Measurements from ENCODE around the gene CNTNAP4.

Gene CNTNAP4

DNA sequence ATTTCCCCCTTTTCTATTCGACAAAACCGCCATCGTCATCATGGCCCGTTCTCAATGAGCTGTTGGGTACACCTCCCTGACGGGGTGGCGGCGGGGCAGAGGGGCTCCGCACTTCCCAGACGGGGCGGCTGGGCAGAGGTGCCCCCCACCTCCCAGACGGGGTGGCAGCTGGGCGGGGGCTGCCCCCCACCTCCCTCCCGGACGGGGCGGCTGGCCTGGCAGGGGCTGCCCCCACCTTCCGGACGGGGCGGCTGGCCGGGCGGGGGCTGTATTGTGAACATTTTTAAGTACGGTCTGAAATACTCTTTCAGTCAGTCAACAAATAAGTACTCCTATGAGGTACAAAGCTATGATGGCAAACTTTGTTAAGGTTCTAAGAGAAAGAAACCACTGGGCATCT, 222.8 kb downstream of the CNTNAP4 start:
- no peak for DNase-seq

DNA sequence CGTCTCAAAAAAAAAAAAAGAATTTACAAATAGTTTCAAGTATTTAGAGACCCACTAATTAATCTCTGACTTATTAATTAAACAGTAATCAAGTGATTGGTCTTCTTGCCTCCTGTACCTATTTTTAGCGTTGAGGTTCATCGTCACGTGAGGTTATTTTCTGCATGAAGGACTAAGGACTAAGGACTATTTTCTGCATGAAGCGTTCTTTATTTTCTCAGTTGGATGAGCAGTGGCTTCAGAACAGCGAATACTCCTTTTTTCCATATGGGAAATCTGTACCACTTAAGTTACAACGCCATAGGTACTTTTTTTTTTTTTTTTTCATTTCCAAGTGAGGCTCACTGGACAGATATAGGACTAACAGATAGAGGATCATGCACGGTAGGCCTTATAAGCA, 224.9 kb downstream of the CNTNAP4 start:
- DNase-seq = no peak

DNA sequence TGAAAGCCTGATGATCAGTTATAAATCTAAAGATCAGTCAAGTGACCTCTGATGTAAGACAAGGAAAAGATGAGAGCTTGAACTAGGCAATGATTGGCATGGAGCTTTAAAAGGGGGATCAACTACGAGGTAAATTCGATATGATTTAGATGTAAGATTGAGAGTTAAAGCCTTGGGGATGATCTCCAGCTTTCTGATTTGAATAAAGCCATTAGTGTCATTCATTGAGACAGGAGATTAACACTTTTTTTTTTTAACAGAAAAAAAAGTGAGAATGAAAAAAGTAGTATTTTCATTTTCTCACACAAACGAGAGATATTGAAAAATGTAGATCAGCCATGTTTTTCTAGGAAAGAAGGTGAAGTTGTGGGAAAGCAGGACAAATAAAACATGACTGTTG, 225.4 kb downstream of the CNTNAP4 start:
- no peak for DNase-seq

DNA sequence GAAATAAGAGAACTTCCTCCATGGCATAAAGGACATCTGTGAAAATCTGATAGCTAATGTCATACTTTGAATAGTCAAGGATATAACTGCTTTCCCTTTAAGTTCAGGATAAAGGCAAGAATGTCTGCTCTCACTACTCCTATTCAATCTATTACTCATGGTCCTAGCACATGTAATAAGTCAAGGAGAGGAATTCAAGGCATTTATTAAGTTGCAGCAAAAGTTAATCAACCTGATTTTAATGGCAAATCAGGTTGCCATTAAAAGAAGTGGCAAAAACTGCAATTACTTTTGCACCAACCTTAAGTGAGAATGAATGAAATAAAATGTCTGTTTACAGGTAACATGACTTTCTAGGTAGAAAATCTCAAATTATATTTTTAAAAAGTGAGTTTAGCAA, 225.9 kb downstream of the CNTNAP4 start:
- no peak for DNase-seq

DNA sequence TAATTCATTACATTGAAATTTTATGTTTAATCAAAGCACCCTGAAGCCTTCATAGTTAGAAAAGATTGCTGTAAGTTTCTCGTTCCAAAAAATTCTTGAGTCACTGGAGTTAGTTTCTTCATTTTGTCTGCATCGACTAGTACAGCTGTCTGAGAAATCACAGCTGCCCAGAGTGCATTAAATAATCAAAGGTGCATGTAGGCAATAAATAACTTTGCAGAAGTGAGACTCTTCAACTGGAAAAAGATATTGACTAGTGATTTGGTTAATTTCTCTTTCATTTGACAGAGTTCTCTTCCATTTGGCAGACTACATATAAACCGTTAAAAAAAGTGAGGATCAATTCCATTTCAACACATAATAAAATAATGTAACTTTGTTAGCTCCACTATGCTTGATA, 234.0 kb downstream of the CNTNAP4 start:
- no peak for DNase-seq

DNA sequence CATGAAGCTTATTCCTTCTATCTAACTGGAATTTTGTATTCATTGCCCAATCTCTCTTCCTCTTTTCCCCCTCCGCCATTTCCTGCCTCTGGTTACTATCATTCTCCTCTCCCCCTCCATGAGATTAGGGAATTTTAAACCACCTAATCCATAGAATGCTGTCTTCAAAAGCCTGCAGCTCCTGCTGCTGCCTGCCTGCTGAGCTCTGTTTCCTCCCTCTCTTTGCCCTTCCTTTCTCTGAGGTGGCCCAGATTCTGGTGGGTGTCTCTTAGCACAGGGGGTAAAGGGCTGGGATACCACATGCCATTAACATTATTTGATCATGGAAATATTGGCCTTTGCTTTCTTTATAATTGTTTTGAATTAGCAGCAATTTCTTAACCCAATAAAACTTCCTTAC, 241.6 kb downstream of the CNTNAP4 start:
- no peak for DNase-seq

DNA sequence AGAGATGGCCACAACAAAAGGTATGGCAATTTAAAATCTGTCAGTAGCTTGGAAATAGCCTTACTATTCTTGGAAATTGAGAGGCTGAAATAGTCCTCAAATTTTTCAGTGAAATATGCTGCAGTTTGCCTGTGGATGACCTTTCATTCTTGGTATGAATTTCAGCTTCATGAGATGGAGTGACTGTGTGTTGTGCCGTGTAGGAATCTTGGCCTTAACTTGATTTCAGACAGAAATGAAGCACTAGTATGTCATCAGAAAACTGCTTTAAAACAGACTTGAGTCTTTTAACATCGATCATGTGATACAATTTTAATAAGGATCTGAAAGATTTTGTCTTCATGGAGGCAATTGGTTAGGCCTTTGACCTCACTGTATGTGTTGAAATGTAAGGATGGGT, 247.2 kb downstream of the CNTNAP4 start:
- DNase-seq = no peak

DNA sequence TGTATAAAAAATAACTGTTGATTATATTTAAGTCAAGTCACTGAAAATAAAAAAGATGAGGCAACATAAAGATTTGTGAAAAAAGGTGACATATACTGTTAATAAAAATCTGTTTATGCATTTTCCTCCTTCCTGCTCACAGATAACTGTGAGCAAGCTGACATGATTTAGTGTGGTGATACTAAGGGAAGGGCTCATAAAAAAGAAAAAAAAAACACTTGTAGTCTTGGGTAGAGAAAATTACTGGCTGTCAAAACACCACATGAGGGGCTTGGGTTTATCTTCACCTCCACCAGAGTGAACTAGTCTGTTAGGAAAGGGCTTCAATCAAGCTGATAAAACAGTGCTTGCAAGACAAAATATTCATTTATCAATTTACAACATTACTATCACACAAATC, 247.6 kb downstream of the CNTNAP4 start:
- no peak for DNase-seq

DNA sequence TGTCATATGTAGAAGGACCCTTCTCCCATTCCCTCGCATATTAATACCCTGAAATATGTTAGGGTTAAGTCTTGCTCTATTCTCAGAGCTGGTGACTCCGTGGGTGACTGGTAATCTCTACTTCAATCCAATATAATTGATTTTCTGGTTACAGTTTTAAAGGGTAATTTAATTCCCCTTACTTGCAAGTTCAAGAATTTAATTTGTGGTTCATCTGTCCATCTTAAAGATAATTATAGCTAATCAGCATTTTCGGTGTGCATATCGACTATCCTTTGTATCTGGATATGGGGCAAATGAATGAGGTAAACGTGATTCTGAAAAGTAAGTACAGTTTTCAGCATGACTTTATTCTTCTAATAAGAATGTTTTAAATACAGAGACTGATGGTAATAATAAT, 250.0 kb downstream of the CNTNAP4 start:
- DNase-seq = no peak

DNA sequence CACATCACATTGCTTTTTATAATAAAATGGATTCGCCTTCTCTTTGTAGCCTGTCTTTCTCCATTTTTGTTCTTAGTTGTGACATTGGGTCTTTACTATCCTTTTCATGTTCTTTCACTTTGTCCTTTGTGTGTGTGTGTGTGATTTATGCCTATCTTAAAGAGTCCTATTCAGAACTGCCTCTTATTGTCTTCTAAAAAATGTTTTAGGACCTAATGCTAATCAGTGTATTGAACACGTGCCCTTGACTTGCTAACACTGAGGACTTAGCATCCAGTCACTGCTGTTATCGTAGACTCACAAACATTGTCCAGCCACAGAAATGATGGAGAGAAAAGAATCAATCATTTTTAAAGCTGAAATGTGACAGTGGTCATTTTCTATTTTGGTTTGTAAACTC, 251.9 kb downstream of the CNTNAP4 start:
- no peak for DNase-seq

DNA sequence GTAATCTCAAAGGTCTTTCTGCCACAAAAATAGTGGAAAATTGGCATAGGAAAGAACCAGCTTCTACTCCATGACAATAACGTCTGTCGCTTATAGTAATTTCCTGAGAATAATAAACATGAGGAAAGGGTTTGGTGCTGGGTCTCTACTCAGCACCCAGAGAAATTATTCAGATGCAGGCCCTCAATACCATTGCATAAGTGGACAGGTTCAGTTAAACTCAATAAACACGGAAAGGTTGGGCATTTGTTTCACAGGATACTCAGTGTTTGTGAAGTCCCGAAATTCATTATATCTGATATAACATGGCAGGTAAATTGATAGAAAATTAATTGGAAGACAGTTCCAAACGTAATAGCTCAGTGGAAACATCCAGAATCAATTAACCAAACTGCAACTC, 254.0 kb downstream of the CNTNAP4 start:
- no peak for DNase-seq

DNA sequence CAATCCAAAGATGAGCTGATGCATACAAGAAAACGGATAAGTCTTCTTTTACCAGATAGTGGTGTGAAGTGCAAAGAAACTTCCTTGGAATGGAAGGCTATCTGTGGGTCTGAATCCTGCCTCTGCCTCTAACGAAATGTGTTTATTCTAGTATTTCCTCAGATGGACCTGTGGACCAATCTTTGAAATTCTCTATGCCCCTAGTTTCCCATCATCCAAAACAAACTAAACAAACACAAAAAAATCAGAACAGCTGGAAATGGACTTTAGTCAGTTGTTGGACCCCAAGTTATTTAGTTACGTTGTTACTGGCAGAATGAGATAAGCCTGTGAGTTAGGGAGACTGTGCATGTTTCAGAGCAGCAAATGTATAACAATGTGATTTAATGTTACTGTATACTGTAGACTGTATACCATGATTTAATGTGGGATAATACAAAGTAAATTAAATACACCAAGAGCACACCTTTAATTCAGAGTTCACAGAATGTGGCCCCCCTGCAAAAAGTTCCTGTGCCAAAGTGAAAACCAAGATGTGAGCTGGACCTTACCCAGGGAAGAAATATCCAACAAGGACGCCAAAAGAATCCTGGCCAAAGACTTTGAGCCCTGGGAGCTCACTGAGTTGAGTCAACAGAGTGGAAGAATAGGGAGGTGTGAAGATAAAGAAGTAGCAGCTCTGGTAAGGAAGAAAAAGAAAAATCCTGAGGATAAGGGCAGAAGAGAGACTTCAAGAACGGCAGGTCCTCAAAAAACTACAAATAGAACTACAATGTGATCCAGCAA, 255.2 kb downstream of the CNTNAP4 start:
- no peak for DNase-seq

DNA sequence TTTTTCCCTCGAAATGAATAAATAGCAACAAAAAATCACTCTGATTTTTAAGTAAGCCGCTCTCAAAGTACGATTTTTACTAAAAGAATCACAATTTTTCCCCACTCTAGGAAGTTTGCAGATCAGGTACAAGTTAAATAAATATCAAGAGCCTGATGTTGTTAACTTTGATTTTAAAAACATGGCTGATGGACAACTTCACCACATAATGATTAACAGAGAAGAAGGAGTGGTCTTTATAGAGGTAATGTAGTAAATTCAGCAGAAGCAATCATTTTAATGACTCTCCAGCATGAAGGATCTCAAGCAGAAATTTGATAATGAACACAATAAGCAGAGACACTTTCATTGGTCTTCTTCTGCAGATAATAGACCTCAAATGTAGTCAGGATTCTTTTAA, 262.4 kb downstream of the CNTNAP4 start:
- no peak for DNase-seq

DNA sequence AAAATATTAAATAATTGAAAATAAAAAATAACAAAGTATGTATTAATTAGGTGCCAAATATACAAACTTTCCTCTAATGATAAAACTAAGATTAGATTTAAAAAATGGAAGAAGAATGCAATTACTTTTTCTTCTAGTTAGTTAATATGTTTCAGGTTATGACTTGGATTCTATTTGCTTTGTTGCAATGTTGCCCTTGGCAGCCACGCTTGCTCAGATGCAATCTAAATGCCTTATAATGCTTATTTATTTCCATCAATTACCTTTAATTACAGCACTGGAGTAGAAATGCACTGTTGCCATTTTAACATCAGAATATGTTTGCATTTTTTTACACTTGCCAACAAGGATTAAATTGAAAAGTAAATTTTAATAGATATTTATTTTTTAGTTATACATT, 263.9 kb downstream of the CNTNAP4 start:
- DNase-seq = no peak

DNA sequence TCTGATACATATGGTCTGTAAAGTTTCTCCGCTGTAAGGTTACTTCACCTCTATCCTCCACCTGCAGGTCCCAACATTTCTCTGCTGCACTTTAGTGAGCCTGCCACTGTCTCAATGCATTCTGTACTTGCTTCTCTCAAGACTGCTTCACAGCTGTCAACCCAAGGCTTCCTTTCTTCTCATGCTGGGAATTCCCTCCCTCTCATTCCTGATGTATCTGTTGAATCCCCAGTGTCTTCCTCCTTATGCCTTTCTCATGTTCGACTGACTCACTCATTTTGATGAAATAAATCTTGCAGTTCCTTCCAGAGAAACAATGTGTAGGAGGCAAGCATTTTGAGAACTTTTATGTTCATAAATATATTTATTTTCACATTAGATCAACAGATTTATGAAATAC, 288.3 kb downstream of the CNTNAP4 start:
- no peak for DNase-seq

DNA sequence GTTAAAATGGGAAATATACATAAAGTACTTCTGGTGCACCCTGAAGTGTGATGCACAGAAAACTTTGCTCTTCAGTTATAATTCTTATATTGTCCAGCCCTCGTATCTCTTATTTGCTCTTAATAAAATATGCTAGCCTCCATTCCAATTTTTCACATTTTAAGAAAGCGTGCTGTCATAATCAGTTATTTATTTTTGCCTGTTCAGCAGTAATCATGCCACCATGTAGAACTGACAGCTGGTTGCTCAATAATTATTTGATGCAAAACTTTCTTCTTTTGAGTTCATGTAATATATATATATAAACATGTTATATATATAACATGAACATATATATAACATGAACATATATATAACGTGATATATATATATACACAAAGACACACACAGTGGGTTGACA, 294.6 kb downstream of the CNTNAP4 start:
- no peak for DNase-seq

DNA sequence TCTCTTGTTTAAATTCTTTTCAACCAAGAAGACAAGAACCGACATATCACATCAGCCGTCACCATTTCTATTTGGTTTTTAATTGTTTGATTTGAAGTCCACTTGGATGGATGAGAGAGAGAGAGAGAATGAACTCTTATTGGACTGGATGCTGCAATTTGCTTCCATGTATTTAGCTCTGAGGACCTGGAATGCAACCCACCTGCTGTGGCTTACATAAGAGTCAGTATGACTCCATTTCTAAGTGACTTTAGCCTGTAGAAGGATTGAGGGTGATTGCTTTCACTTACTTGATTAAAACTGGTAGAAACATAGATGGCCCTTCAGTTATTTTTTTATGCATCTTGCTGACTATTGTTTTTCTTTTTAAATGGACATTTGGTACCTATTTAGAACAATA, 296.1 kb downstream of the CNTNAP4 start:
- DNase-seq = no peak

DNA sequence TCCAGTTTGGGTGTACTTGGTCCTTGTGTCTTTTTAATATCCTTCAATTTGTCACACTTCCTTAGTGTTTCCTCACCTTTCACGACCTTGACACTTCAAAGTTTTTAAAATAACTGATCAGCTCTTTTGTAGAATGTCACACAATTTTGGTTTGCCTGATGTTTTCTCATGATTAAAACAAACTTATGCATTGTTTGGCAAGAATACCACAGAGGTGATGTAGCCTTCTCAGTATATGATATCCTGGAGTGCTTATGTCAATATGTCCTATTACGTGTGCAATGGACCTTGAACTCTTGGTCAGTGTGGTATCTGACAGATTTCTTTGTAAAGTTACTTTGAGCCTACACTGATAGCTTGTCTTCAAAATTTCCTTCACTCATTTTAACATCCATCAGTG, 297.4 kb downstream of the CNTNAP4 start:
- DNase-seq = no peak

DNA sequence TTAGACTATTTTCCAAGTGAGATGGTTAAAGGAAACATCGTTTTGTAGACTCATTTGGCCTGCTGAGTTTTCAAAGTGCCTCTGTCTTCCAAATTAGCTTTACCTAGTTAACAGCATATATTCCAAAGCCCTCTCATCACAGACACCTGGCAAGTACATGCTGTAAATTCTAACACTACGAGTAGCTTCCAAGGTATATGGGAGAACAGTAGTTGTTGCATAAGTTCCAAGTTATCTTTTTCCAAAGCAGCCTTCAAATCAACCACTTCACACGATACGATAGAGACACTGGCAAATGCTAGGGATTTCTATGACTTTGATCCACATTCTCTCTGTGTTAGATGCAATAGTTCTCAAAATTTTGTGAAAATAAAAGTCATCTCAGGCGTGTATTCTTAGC, 299.3 kb downstream of the CNTNAP4 start:
- DNase-seq = no peak

DNA sequence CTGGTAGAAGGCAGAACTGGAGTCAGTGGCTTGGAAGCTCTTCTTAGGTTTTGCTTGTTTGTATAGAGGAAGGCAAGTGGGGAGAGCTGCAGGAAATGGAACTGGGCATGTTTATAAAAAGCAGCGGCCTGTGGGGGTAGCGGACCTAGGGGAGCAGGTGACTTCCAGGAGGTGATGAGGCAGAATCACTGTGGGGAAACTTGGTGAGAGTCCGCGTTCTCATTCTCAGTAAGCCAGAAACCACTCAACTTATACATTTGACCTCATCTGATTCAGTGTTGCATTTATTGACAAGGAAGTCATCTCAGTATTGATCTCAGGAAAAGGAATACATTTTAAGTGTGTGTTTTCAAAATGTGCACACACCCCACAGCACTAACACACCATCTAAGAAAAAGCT, 299.8 kb downstream of the CNTNAP4 start:
- DNase-seq = no peak

DNA sequence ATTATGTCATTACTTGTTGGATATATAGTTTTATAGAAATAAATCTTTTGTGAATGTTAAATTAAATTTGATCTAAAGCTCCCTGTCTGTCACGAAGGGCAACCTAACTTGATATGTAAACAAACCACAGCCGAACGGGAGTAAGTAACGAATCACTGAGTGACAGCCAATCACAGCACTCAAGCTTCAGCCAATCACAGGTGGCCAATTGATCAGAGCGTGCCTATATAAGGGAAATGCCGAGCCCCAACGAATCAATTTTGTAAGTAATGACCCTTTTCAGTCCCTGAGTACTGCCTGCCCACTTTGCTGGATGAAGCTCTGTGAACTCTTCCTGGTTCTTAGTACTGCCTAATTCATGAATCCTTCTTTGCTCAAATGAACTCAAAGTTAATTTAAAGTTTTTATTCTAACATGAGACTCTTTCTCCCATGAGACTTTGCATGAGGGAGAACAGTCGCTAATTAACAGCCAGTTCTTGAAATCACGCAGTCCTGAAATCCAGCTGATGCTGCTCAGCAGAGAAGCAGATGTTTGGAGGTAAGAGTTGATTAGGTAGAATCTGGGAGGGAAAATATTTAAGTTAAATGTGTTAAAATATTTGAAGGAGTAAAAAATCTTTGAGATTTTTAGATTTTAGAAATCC, 302.2 kb downstream of the CNTNAP4 start:
- no peak for DNase-seq

DNA sequence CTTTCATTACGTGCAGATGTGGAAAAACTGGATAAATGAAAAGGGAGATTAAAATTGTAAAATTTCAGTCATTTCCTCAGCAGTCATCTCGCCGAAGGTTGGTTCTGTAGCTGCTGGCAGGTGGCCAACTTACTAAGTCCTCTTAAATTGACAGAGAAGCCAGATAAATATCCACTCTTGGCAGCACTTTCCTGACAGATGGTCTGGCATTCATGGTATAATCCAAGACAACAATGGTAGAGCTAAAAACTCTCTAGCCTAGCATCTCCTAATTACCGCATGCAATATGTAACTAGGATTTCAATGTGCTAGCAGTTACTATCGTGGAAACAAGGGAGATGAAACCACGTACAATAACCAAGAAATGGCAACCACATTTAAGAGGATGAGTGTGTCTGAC, 306.3 kb downstream of the CNTNAP4 start:
- DNase-seq = peak; percentile 77 to 89

DNA sequence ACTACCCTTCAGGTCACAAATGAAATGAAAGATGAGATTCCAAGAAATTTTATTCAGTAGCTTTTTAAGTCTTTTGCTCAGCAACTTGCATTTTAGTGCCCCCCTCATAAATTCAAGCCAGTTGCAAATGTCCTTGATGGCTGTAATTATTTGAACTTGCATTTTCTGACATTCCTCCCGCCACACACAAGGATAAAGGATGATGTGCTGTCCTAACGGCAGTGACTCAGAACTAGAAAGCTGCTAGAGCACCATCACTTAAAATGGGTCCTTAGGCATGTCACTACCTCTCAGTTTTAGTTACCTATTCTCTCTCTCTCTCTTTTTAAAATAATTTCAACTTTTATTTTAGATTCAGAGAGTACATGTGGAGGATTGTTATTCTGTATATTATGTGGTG, 306.7 kb downstream of the CNTNAP4 start:
- DNase-seq = no peak

DNA sequence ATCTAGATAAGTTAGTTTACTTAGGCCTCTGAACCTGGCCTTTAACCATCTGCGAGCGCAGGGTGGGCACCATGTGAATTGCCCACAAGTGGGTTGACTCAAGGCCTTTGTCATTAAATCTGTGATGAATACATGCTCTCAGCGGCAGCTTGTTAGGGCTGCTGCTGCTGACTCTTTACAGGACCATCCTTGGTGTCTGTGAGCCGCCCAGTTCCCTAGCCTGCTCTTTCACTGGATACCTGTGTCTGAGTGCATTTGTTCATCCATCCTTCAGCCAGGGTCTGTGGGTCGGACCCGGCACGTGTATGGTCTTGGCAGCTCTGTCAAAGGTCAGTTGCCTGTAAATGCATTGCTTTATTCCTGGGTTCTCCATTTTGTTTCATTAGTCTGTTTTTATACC, 321.3 kb downstream of the CNTNAP4 start:
- DNase-seq = no peak

DNA sequence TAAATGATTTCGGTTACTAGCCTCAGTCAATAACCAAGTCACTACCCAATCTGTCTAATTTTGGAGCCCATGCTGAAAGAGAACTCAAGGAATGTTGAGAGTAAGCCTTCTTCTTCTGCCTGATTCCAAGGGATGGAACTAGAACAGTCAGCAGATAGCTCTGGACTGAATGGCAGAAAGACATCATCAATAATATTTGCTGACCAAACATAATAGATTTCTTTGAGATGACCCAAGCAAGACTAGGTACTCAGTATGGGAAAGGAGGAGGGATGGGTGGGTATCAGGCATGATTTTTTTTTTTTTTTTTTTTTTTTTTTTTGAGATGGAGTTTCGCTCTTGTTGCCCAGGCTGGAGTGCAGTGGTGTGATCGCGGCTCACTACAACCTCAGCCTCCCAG, 330.1 kb downstream of the CNTNAP4 start:
- DNase-seq = no peak
